Hepatocyte (in vitro differentiated cells): Measurements from ENCODE around the gene SH2D3C.

Experiments used
- CTCF ChIP-seq: fragments of 200-600 bp; sonication (generic); IDR thresholded peaks from 2 replicates; pipeline ENCODE4 v1.5.1; 2016; ENCODE audit warnings: antibody characterized with exemption, mild to moderate bottlenecking; ENCODE audit not compliant: poor library complexity
- EZH2 ChIP-seq: fragments of 200-600 bp; sonication (generic); IDR thresholded peaks from 2 replicates; pipeline ENCODE4 v1.6.1; 2016; ENCODE audit warnings: antibody characterized with exemption, mild to moderate bottlenecking, borderline replicate concordance
- EZH2phosphoT487 ChIP-seq: fragments of 200-600 bp; sonication (generic); IDR thresholded peaks from one replicate; pipeline ENCODE4 v1.6.1; 2018; ENCODE audit warnings: antibody characterized with exemption, mild to moderate bottlenecking, low read depth, moderate library complexity; ENCODE audit not compliant: unreplicated experiment, severe bottlenecking

- TF ChIP-seq CTCF (no peak), EZH2phosphoT487 (no peak), EZH2 (no peak)
These were observed 14.1 kb upstream of the SH2D3C start for GRCh38 chr9:127792417-127793031.
